ES-I3 (cell line): Measurements from ENCODE around the gene NMB.

Experiments used
- H3K36me3 ChIP-seq: 2 replicates; pipeline ENCODE4 v1.6.1; 2013; ENCODE audit warnings: mild to moderate bottlenecking, low read length, control low read depth, moderate library complexity; ENCODE audit not compliant: insufficient read depth
- H3K4me1 ChIP-seq: 2 replicates; pipeline ENCODE4 v1.6.1; 2013; ENCODE audit warnings: mild to moderate bottlenecking, control low read depth, low read length; ENCODE audit not compliant: insufficient read depth
- H3K9ac ChIP-seq: 2 replicates; pipeline ENCODE4 v1.6.1; 2013; ENCODE audit warnings: low read depth, mild to moderate bottlenecking, low read length, moderate library complexity
- H3K9me3 ChIP-seq: 2 replicates; pipeline ENCODE4 v1.6.1; 2013; ENCODE audit warnings: mild to moderate bottlenecking, low read length, moderate library complexity; ENCODE audit not compliant: control insufficient read depth, insufficient read depth

The NMB gene

DNA sequence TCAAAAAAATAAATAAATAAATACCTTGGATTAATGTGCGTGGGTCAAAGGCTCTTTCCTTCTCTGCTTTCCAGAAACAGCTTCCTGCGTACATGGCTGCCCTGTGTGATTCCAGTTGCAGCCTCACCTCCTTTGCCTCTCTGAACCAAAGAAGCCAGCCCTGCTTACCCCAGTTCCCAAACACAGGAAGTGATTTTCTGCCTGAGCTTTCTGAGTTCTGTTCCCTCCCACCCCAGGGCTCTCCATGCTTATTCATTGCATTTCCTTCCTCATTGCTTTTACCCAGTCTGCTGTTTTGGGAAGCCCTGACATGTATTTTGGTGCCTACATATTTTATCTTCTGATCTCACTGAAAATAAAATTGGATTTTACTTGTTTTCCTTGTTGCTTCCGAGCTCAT, 41.8 kb downstream of the NMB start:
- Histone ChIP-seq H3K9ac (no peak overlapping the region), H3K9me3 (peaks cover 17% of the 10 kb centered on the region), H3K36me3 (peaks cover 24% of the 10 kb centered on the region), H3K4me1 (no peaks in the 10 kb centered on the region; the same call in 1 of the 2 replicates)

DNA sequence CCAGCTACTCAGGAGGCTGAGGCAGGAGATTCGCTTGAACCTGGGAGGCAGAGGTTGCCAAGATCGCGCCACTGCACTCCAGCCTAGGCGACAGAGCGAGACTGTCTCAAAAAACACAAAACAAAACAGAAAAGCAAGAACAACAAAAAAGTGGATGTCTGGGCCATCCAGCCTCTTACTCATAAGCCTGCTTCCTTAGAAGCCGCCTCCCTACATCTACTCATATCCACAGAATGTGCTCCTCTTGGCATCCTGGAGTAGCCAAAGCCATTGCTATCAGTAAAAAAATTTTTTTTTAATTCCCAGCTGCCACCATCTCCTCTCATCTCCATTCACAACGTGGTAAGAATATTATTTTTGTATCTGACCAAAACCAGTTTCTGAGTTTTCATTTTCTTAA, 46.4 kb downstream of the NMB start:
- Histone ChIP-seq H3K36me3 (peaks cover 15% of the 10 kb centered on the region), H3K4me1 (peaks cover 3% of the 10 kb centered on the region; the same call in 1 of the 2 replicates), H3K9ac (no peak overlapping the region), H3K9me3 (no peaks in the 10 kb centered on the region)

DNA sequence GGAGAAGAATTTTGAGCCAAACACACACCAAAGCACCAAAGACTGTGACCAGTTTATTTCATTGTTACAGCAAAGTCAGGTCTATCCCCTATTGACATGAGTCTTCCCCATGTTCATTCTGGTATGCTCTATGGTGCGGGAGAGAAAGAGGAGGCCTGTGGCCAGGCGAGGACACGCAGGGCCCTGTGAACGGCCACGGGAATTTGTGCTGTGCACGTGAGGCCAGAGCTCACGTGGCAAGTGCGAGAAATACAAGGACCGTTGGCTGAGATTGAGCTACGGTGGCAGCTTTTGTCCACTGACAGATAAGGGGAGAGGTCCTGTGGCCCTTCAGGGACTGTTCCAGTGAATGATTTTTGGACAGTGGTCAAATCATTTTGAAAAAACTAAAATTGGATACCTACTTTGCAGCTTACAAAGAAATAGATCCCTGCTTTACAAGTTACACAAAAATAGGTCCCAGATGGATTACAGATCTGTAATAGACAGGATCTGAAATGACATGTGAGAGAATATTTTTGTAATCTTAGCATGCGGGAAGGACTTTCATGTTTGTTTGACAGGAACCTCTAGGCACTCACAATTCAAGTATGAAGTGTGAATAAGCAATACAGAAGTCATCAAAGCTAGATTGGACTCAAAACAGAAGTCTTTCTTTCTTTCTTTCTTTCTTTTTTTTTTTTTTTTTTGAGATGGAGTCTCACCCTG, 48.0 kb downstream of the NMB start:
- peaks cover 27% of the 10 kb centered on the region for H3K36me3 ChIP-seq
- H3K9me3 ChIP-seq, result no peaks in the 10 kb centered on the region
- no peak overlapping the region for H3K9ac ChIP-seq
- peaks cover 15% of the 10 kb centered on the region for H3K4me1 ChIP-seq

- H3K9me3 ChIP-seq, result no peaks in the 10 kb centered on the region
- peaks cover 23% of the 10 kb centered on the region for H3K4me1 ChIP-seq
- H3K9ac ChIP-seq, result no peak overlapping the region
- peaks cover 33% of the 10 kb centered on the region for H3K36me3 ChIP-seq
Measured at GRCh38 chr15:84608707-84609284, 49.2 kb downstream of the NMB start.

DNA sequence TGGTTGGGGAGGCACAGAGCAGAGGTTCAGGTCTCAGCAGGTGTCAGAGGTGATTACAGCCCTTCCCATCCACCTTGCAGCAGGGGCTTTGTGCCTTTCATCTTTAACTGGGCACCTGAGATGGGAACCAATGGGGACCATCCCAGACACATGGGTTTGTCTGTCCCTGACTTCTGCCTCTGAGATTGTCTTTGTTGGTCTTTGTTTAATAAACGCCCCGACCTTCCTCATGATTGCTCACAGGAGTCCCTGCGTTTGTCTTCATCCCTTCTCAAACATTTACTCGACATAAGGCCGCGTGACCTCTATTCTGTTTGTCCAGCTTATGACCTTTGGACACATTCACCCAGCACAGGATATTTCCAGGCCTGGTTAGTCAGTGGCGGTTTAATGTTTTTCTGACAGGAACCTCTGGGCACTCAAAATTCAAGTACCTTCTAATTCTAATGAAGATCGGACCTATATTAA, 51.3 kb downstream of the NMB start:
- peaks cover 23% of the 10 kb centered on the region for H3K4me1 ChIP-seq
- peaks cover 31% of the 10 kb centered on the region for H3K36me3 ChIP-seq
- no peak overlapping the region for H3K9ac ChIP-seq
- H3K9me3 ChIP-seq, result no peaks in the 10 kb centered on the region

- no peaks in the 10 kb centered on the region for H3K9me3 ChIP-seq
- H3K9ac ChIP-seq, result no peak overlapping the region
- peaks cover 23% of the 10 kb centered on the region for H3K4me1 ChIP-seq
Measured at GRCh38 chr15:84605554-84605882, 52.5 kb downstream of the NMB start.

More at GRCh38 chr15:84605554-84605882, 52.5 kb downstream of the NMB start:
- peaks cover 29% of the 10 kb centered on the region for H3K36me3 ChIP-seq
